HS-5 (cell line): ENCODE data around the gene PCDHB2.
"Not testable (repeated sequence)": the region's sequence is repeated elsewhere in the genome, so short reads cannot be mapped to it uniquely, and the experiment has no call there.

Experiments used
- DNase-seq: peaks from one replicate; pipeline ENCODE4 v3.0.0-alpha.2; 2012; ENCODE audit warnings: low read depth

The PCDHB2 gene

GRCh38 chr5:141094481-141095262, at the start of gene PCDHB2:
PCDHB2 (plus strand) TSS chr5:141094615; CDS start chr5:141094791, 176 bp downstream.
- peak; percentile 34 for DNase-seq

- DNase-seq: no peak
These were observed 43.5 kb upstream of the PCDHB2 start, which contains the start of gene PCDHB1 for GRCh38 chr5:141050622-141051520. PCDHB1 (plus strand) TSS chr5:141051374; CDS start chr5:141051471, 97 bp downstream.

- no peak for DNase-seq
These were observed 42.9 kb upstream of the PCDHB2 start for GRCh38 chr5:141051521-141051866.

- DNase-seq: no peak
These were observed 16.6 kb upstream of the PCDHB2 start for GRCh38 chr5:141077826-141078225.

- DNase-seq: no peak
These were observed 12.2 kb upstream of the PCDHB2 start for GRCh38 chr5:141082228-141082627.

- DNase-seq: peak; percentile 14
These were observed 9.9 kb upstream of the PCDHB2 start for GRCh38 chr5:141084487-141084989.

- DNase-seq: no peak
These were observed 837 bp downstream of the PCDHB2 start for GRCh38 chr5:141095263-141095641.

- not testable (repeated sequence) for DNase-seq
These were observed 1.8 kb downstream of the PCDHB2 start for GRCh38 chr5:141096181-141096580.

- not testable (repeated sequence) for DNase-seq
These were observed 2.2 kb downstream of the PCDHB2 start for GRCh38 chr5:141096586-141096985.

- DNase-seq: no peak
These were observed 5.9 kb downstream of the PCDHB2 start, which contains the start of gene PCDHB3 for GRCh38 chr5:141100243-141100805. PCDHB3 (plus strand) TSS chr5:141100473; CDS start chr5:141100650, 177 bp downstream.

- DNase-seq: no peak
These were observed 6.6 kb downstream of the PCDHB2 start for GRCh38 chr5:141101059-141101458.

GRCh38 chr5:141102070-141102469, 7.7 kb downstream of the PCDHB2 start:
- not testable (repeated sequence) for DNase-seq

GRCh38 chr5:141102471-141102870, 8.1 kb downstream of the PCDHB2 start:
- not testable (repeated sequence) for DNase-seq

- no peak for DNase-seq
These were observed 10.9 kb downstream of the PCDHB2 start for GRCh38 chr5:141105350-141105749.

GRCh38 chr5:141119250-141119649, 24.8 kb downstream of the PCDHB2 start:
- no peak for DNase-seq

GRCh38 chr5:141121563-141121962, 27.1 kb downstream of the PCDHB2 start, which contains the start of gene PCDHB4:
PCDHB4 (plus strand) TSS chr5:141121818; CDS start chr5:141121999, 181 bp downstream.
- no peak for DNase-seq

GRCh38 chr5:141121985-141122384, 27.6 kb downstream of the PCDHB2 start:
- no peak for DNase-seq

- DNase-seq: not testable (repeated sequence)
These were observed 29.2 kb downstream of the PCDHB2 start for GRCh38 chr5:141123396-141124135.

GRCh38 chr5:141127305-141127704, 32.9 kb downstream of the PCDHB2 start:
- no peak for DNase-seq

GRCh38 chr5:141135030-141135717, 40.8 kb downstream of the PCDHB2 start, which contains the start of gene PCDHB5:
PCDHB5 (plus strand) TSS chr5:141135206; CDS start chr5:141135435, 229 bp downstream.
- no peak for DNase-seq
